K562 (cell line): ENCODE data around the gene NUTM1. TPM values are rescaled to one million over a fixed set of nuclear protein-coding genes. Genes with fewer than 3 reads are reported as not detected.

Experiments
- BRCA1 ChIP-seq, 2 experiments: fragments of 450-650 bp in 1 of 2; sonication (generic) in 1 of 2; formaldehyde crosslinking in 1 of 2; IDR thresholded peaks; 2 replicates each; pipeline versions ENCODE4 v1.5.0 to v1.6.1; 2017 to 2020; ENCODE audit warnings: mild to moderate bottlenecking in 1 of 2, missing genetic modification reagents in 1 of 2
- CREM ChIP-seq: IDR thresholded peaks from 2 replicates; pipeline ENCODE4 v1.6.1; 2014; ENCODE audit warnings: antibody characterized with exemption, low read depth
- FUS ChIP-seq: fragments of 200-400 bp; formaldehyde crosslinking; optimal IDR thresholded peaks from 2 replicates; pipeline ENCODE3; 2017; ENCODE audit warnings: low read depth, low read length
- GABPB1 ChIP-seq: sonication (generic); formaldehyde crosslinking; IDR thresholded peaks from 2 replicates; pipeline ENCODE4 v1.8.0; 2022; ENCODE audit warnings: mild to moderate bottlenecking, missing genetic modification reagents
- GMEB1 ChIP-seq: fragments of 250-450 bp; sonication (Bioruptor Pico); IDR thresholded peaks from 2 replicates; pipeline ENCODE4 v1.4.0; 2020; ENCODE audit warnings: mild to moderate bottlenecking
- GTF2E2 ChIP-seq: fragments of 200-800 bp; sonication (Bioruptor generic); IDR thresholded peaks from 2 replicates; pipeline ENCODE4 v1.6.1; 2016; ENCODE audit warnings: missing genetic modification characterization, missing compliant biosample characterization
- HDAC3 ChIP-seq: fragments of 450-650 bp; IDR thresholded peaks from 2 replicates; pipeline ENCODE4 v1.6.1; 2018; ENCODE audit warnings: borderline replicate concordance, mild to moderate bottlenecking, moderate library complexity; ENCODE audit not compliant: partially characterized antibody
- KAT7 ChIP-seq: sonication (generic); formaldehyde crosslinking; IDR thresholded peaks from 2 replicates; pipeline ENCODE4 v1.8.0; 2022; ENCODE audit warnings: missing genetic modification reagents, mild to moderate bottlenecking, borderline replicate concordance
- KLF16 ChIP-seq: IDR thresholded peaks from 2 replicates; pipeline ENCODE4 v1.6.1; 2016; ENCODE audit warnings: antibody characterized with exemption
- MEIS2 ChIP-seq: fragments of 450-650 bp; IDR thresholded peaks from 2 replicates; pipeline ENCODE4 v1.6.1; 2014; ENCODE audit warnings: mild to moderate bottlenecking; ENCODE audit not compliant: partially characterized antibody
- NCOA6 ChIP-seq: fragments of 450-650 bp; IDR thresholded peaks from 2 replicates; pipeline ENCODE4 v1.6.1; 2017; ENCODE audit warnings: mild to moderate bottlenecking
- POLR2A ChIP-seq: fragments of 450-650 bp; conservative IDR thresholded peaks from 2 replicates; pipeline ENCODE4 v1.6.1; 2016
- POLR2AphosphoS2 ChIP-seq: IDR thresholded peaks from 2 replicates; pipeline ENCODE4 v1.6.1; 2012; ENCODE audit warnings: low read length, improper control_type of control experiment
- PURB ChIP-seq: sonication (generic); formaldehyde crosslinking; IDR thresholded peaks from 2 replicates; pipeline ENCODE4 v1.9.0; 2021; ENCODE audit warnings: low read depth, mild to moderate bottlenecking, missing genetic modification reagents
- SAP30 ChIP-seq: fragments of 200-600 bp; sonication (generic); IDR thresholded peaks from 2 replicates; pipeline ENCODE4 v1.6.1; 2012; ENCODE audit warnings: borderline replicate concordance, low read depth, mild to moderate bottlenecking, moderate library complexity, low read length, control low read depth, inconsistent platforms; ENCODE audit not compliant: insufficient read depth, poor library complexity, severe bottlenecking
- SIX5 ChIP-seq, 2 experiments: IDR thresholded peaks; 2 replicates each; pipeline ENCODE4 v1.6.1; 2011; ENCODE audit warnings: low read length in 2 of 2, borderline replicate concordance in 1 of 2, low read depth in 1 of 2, mild to moderate bottlenecking in 1 of 2, moderate library complexity in 1 of 2; ENCODE audit not compliant: insufficient read depth in 1 of 2
- SPI1 ChIP-seq: IDR thresholded peaks from 2 replicates; pipeline ENCODE4 v1.6.1; 2011; ENCODE audit warnings: low read depth, low read length, control low read depth, borderline replicate concordance
- SRSF7 ChIP-seq: fragments of 200-400 bp; formaldehyde crosslinking; optimal IDR thresholded peaks from 2 replicates; pipeline ENCODE3; 2017; ENCODE audit warnings: mild to moderate bottlenecking, low read depth, low read length
- STAT5B ChIP-seq: fragments of 250-450 bp; sonication (Bioruptor Pico); IDR thresholded peaks from 2 replicates; pipeline ENCODE4 v1.8.0; 2021; ENCODE audit warnings: mild to moderate bottlenecking, inconsistent platforms
- TBP ChIP-seq: optimal IDR thresholded peaks from 2 replicates; pipeline ENCODE3; 2011; ENCODE audit warnings: low read depth, low read length, improper control_type of control experiment
- TFE3 ChIP-seq: fragments of 450-650 bp; formaldehyde crosslinking; IDR thresholded peaks from 2 replicates; pipeline ENCODE4 v1.4.0; 2020; ENCODE audit warnings: mild to moderate bottlenecking, mixed read lengths
- USF2 ChIP-seq: sonication (generic); formaldehyde crosslinking; IDR thresholded peaks from 2 replicates; pipeline ENCODE4 v1.5.0; 2020; ENCODE audit warnings: missing genetic modification reagents
- ZC3H11A ChIP-seq: IDR thresholded peaks from 2 replicates; pipeline ENCODE4 v1.6.1; 2012; ENCODE audit warnings: low read depth, low read length, improper control_type of control experiment
- ZNF143 ChIP-seq: sonication (generic); formaldehyde crosslinking; IDR thresholded peaks from 2 replicates; pipeline ENCODE4 v1.9.0; 2022; ENCODE audit warnings: mild to moderate bottlenecking, missing genetic modification reagents
- polyA plus RNA-seq, 8 experiments: library from polyadenylated mRNA; depleted of rRNA in 4 of 8; stranded (reverse) in 5 of 8; unstranded in 3 of 8; fragments of >200 nt; fragmentation: Nextera tagmentation in 2 of 8; fragmentation: Illumina TruSeq in 1 of 8; extraction: Ambion mirVana in 2 of 8; extraction: Trizol in 1 of 8; gene quantifications; 2 replicates each; pipeline versions ENCODE4 v1.2.1 to v1.2.3, GENCODE V29; 2011 to 2014; ENCODE audit warnings: inconsistent platforms in 1 of 8, missing spikeins in 1 of 8
- total RNA-seq, 7 experiments: library from RNA; depleted of rRNA in 6 of 7; stranded (reverse); fragments of >200 nt in 6 of 7; fragmentation: Illumina TruSeq in 2 of 7; extraction: Trizol in 2 of 7; gene quantifications; 2 replicates each; pipeline versions ENCODE4 v1.2.1 to v1.2.3, GENCODE V29; 2011 to 2021; ENCODE audit warnings: low replicate concordance in 1 of 7

The NUTM1 gene
- total and polyA plus RNA-seq, 9 of the 15 experiments (the other 6 are each of a cell fraction or from before 2014, with no cell fraction given): 0.01 to 0.05 (median 0.04) TPM; not detected in 4

- no peak for TF ChIP-seq TFE3 (CRISPR knock-in tag)
- TF ChIP-seq CREM: peak; percentile 85
- peak; percentile 70; the same call in 1 of the 2 replicates for TF ChIP-seq GMEB1 (CRISPR knock-in tag)
- TF ChIP-seq POLR2A: peak; percentile 56; the same call in 1 of the 2 replicates
- TF ChIP-seq NCOA6: peak; percentile 77
- TF ChIP-seq GABPB1 (CRISPR knock-in tag): peak; percentile 20; the same call in 1 of the 2 replicates
- peak; percentile 85 for TF ChIP-seq ZNF143 (CRISPR knock-in tag)
- no peak for TF ChIP-seq PURB (CRISPR knock-in tag)
- 0 out of 2 replicates have a peak, but pooled peaks have one; percentile 40 for TF ChIP-seq GTF2E2 (tag)
- no peak for TF ChIP-seq SRSF7
- TF ChIP-seq SAP30: peak; percentile 75
- TF ChIP-seq ZC3H11A: no peak
- TF ChIP-seq USF2 (CRISPR knock-in tag): no peak
- TF ChIP-seq HDAC3: no peak
- no peak for TF ChIP-seq BRCA1 (IDR thresholded peaks at IDR 0.05)
- TF ChIP-seq BRCA1 (CRISPR knock-in tag; IDR thresholded peaks at IDR 0.05): no peak
- peak; percentile 71 for TF ChIP-seq MEIS2
- TF ChIP-seq KAT7 (CRISPR knock-in tag): no peak
- peak; percentile 78; the same call in 1 of the 2 replicates for TF ChIP-seq POLR2AphosphoS2
- TF ChIP-seq SPI1: peak; percentile 63; the same call in 1 of the 2 replicates
- TF ChIP-seq STAT5B: no peak
- TF ChIP-seq TBP: peak; percentile 69
- peak; percentile 51 to 64; a peak in 3 of 4 replicates for TF ChIP-seq SIX5 (IDR thresholded peaks at IDR 0.05; ENCODE audit: borderline replicate concordance in 1 of 2, insufficient read depth in 1 of 2, low read depth in 1 of 2, low read length in 2 of 2)
- TF ChIP-seq FUS: peak; percentile 75
- no peak for TF ChIP-seq KLF16
Observed at GRCh38 chr15:34337557-34338306, 5.4 kb upstream of the NUTM1 start, which contains the start of gene SLC12A6 (continued).
